Lower lobe of right lung (tissue), 2 donors: ENCODE results near the gene PHYH. TPM values are rescaled to one million over a fixed set of nuclear protein-coding genes. Genes with fewer than 3 reads are reported as not detected.
"Not testable (repeated sequence)": the region's sequence is repeated elsewhere in the genome, so short reads cannot be mapped to it uniquely, and the experiment has no call there.

ENCODE experiments used
- ATAC-seq, 2 donors: fragments of 200-7000 bp; cut with Tn5 transposase; one replicate each; pipeline ENCODE4 v1.9.1; 2020 to 2022; ENCODE audit warnings: mild to moderate bottlenecking in 2 of 2, moderate library complexity in 2 of 2
- DNase-seq: peaks from one replicate; pipeline ENCODE4 v3.0.0-alpha.2; 2020
- H3K27ac ChIP-seq: fragments of 200-600 bp; one replicate; pipeline ENCODE4 v1.8.0; 2022
- H3K27me3 ChIP-seq: fragments of 200-600 bp; one replicate; pipeline ENCODE4 v1.8.0; 2022; ENCODE audit warnings: low read depth
- H3K36me3 ChIP-seq: fragments of 200-600 bp; one replicate; pipeline ENCODE4 v1.8.0; 2022; ENCODE audit warnings: mild to moderate bottlenecking
- H3K4me1 ChIP-seq: fragments of 200-600 bp; one replicate; pipeline ENCODE4 v1.8.0; 2022
- H3K4me3 ChIP-seq: fragments of 200-600 bp; one replicate; pipeline ENCODE4 v1.8.0; 2022; ENCODE audit warnings: mild to moderate bottlenecking
- H3K9me3 ChIP-seq: fragments of 200-600 bp; one replicate; pipeline ENCODE4 v1.8.0; 2022
- intact Hi-C: fragments of 100-400 bp; cut with DNase I; formaldehyde crosslinking; loops from one replicate; pipeline ENCODE4 v1.11.0; 2022
- total RNA-seq: library from RNA; stranded (reverse); fragmentation: NEBNext Ultra II Directional; extraction: Animal tissue kit (Norgen Biotek cat#: 25700); gene quantifications from one replicate; pipeline ENCODE4 v1.2.1, GENCODE V29; 2021
- TF ChIP-seq, protein P1 (sequence below): fragments of 200-600 bp; IDR thresholded peaks from one replicate; pipeline ENCODE4 v1.8.0; 2022; ENCODE audit warnings: antibody characterized with exemption, mild to moderate bottlenecking
- donor health status: DM: no; HTN: yes; CAD: no; lungs with severe emphysema.

Gene PHYH
- total RNA-seq, 1 donor from 2014 or later: 30.3 TPM

DNA sequence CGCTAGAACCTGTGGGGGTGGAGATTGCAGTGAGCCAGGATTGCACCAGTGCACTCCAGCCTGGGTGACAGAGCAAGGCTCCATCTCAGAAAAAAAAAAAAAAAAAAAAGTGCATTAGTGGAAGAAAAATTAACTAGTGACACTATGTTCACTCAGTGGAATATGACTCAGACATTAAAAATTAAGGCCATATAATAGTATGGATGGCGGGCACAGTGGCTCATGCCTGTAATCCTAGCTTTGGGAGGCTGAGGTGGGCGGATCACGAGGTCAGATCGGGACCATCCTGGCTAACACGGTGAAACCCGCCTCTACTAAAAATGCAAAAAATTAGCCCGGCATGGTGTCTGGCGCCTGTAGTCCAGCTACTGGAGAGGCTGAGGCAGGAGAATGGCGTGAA is 3.4 kb downstream of the PHYH start:
- no peak for DNase-seq
- no peaks in the 10 kb centered on the region for H3K9me3 ChIP-seq
- H3K4me3 ChIP-seq: no peak overlapping the region
- no peaks in the 10 kb centered on the region for H3K27me3 ChIP-seq
- ATAC-seq: no peak
- TF ChIP-seq, protein P1, sequence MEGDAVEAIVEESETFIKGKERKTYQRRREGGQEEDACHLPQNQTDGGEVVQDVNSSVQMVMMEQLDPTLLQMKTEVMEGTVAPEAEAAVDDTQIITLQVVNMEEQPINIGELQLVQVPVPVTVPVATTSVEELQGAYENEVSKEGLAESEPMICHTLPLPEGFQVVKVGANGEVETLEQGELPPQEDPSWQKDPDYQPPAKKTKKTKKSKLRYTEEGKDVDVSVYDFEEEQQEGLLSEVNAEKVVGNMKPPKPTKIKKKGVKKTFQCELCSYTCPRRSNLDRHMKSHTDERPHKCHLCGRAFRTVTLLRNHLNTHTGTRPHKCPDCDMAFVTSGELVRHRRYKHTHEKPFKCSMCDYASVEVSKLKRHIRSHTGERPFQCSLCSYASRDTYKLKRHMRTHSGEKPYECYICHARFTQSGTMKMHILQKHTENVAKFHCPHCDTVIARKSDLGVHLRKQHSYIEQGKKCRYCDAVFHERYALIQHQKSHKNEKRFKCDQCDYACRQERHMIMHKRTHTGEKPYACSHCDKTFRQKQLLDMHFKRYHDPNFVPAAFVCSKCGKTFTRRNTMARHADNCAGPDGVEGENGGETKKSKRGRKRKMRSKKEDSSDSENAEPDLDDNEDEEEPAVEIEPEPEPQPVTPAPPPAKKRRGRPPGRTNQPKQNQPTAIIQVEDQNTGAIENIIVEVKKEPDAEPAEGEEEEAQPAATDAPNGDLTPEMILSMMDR: no peak
- intact Hi-C loops: no loop called here
- peaks cover 6% of the 10 kb centered on the region for H3K4me1 ChIP-seq
- no peak overlapping the region for H3K27ac ChIP-seq
- H3K36me3 ChIP-seq: peaks cover 35% of the 10 kb centered on the region

DNA sequence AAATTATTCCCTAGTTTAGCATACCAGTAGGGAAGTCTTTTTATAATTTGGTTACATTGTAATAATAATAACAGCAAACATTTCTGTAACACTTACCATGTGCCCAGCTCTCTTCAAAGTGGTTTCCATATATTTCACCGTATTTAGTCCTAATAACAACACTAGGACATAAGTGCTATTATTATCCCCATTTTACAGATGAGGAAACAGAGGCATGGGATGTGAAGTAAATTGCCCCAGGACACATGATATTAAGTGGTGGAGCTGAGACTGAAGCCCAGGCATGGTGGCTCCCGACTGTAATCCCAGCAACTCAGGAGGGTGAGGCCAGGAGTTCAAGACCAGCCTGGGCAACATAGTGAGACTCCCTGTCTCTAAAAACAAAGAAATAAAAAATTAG is 5.1 kb downstream of the PHYH start:
- no peaks in the 10 kb centered on the region for H3K27me3 ChIP-seq
- TF ChIP-seq, protein P1: no peak
- ATAC-seq (no peak), DNase-seq (no peak)
- no peak overlapping the region for H3K27ac ChIP-seq
- H3K36me3 ChIP-seq: peaks cover 39% of the 10 kb centered on the region
- intact Hi-C loops: no loop called here
- no peaks in the 10 kb centered on the region for H3K9me3 ChIP-seq
- no peaks in the 10 kb centered on the region for H3K4me1 ChIP-seq
- no peak overlapping the region for H3K4me3 ChIP-seq

DNA sequence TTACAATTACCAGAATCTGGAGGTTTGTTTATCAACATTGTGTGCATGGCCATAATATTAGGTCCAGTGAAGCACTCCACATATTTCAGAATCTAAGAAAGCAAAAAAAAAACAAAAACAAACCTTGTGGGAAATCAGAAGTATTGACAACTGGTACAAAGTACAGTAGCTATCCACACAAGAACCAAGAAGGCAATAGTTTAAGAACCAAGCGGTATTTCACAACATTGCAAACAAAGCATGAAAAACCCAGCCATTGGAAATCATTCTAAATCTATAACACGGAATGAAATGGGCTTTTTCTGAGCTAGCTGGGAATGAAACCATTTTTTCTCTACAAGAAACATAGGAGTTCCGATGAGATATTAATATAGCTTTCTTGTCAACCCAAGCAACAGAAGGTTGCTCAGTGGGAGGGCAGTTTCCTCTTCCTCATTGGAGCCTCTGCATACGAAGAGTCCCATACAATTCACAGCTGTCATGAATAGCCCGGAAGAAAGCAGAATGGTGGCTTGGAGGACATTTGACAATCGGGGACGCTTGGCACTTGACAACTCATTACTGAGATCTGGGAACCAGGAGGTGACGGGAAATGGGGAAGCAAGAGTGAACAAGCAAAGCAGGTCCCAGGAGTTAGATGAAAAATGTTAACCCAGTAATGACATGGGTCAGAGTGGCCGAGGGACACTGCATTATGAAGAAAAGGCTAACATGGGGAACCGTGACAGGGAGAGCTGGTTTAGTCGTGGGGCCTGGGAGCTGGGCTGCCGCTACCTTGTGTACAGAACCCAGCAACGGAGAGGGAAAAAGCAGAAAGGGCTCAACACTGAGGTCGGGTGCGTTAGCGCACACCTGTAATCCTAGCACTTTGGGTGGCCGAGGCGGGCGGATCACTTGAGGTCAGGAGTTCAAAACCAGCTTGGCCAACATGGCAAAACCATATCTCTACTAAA is 7.8 kb downstream of the PHYH start:
- Histone ChIP-seq H3K4me1 (no peaks in the 10 kb centered on the region), H3K4me3 (no peak overlapping the region), H3K27me3 (no peaks in the 10 kb centered on the region), H3K9me3 (no peaks in the 10 kb centered on the region), H3K27ac (no peak overlapping the region), H3K36me3 (peaks cover 54% of the 10 kb centered on the region)
- TF ChIP-seq, protein P1: no peak
- DNase-seq (no peak), ATAC-seq (no peak)
- intact Hi-C loops: no loop called here

DNA sequence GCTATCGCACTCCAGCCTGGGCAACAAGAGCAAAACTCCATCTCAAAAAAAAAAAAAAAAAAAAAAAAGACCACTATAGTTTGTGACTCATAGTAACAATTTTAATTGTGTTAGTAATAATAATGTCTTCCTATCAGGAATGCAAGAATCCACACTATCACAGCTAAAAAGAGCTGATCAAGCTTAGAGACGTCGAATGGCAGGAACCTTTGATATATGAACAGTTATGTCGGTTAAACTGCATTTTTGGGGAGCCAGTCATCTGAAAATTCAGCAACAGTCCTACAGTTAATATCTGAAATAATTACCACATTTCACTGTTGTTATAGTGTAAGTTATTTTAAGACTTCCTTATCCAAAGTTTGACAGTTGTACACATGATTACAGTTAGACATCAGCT is 8.8 kb downstream of the PHYH start:
- Histone ChIP-seq H3K9me3 (no peaks in the 10 kb centered on the region), H3K27ac (no peak overlapping the region), H3K4me3 (no peak overlapping the region), H3K27me3 (no peaks in the 10 kb centered on the region), H3K4me1 (no peaks in the 10 kb centered on the region), H3K36me3 (peaks cover 63% of the 10 kb centered on the region)
- DNase-seq (no peak), ATAC-seq (no peak)
- intact Hi-C loops: no loop called here
- TF ChIP-seq, protein P1: no peak

DNA sequence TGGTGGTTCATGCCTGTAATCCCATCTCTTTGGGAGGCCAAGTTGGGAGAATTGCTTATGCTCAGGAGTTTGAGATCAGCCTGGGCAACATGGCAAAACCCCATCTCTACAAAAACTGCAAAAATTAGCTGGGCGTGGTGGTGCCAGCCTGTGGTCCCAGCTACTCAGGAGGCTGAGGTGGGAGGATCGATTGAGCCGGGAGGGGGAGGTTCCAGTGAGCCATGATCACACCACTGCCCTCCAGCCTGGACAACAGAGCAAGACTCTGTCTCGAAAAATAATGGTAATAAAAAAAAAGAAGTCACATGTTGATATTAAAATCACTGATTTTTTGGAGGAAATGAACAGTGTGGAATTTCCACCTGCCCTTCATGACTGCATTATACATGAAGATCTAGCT is 15.8 kb downstream of the PHYH start:
- no peak for DNase-seq
- Histone ChIP-seq H3K4me1 (no peaks in the 10 kb centered on the region), H3K27ac (no peak overlapping the region), H3K4me3 (no peak overlapping the region), H3K9me3 (no peaks in the 10 kb centered on the region), H3K27me3 (no peaks in the 10 kb centered on the region), H3K36me3 (peaks cover 76% of the 10 kb centered on the region)
- intact Hi-C loops: no loop called here
- TF ChIP-seq, protein P1: no peak
- no peak for ATAC-seq

DNA sequence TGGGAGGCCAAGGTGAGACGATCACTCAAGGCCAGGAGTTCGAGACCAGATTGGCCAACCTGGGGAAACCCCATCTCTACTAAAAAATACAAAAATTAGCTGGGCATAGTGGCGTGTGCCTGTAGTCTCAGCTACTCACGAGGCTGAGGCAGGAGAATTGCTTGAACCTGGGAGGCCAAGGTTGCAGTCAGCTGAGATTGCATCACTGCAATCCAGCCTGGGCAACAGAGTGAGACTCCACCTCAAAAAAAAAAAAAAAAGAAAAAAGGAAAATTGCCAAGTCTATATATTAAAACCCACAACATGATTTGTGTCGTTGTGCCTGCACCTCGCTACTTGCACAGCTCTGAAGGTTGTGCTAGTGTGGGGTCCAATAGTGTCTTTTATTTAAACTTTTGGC is 17.5 kb downstream of the PHYH start:
- H3K27me3 ChIP-seq, H3K4me3 ChIP-seq, H3K9me3 ChIP-seq, ATAC-seq, DNase-seq, H3K4me1 ChIP-seq, H3K27ac ChIP-seq, intact Hi-C loops: not testable (repeated sequence)
- H3K36me3 ChIP-seq: peaks cover 69% of the 10 kb centered on the region
